GM12873 (cell line): ENCODE results near the gene CRLF1.

Experiments
- TF ChIP-seq, protein P1 (sequence below): IDR thresholded peaks from 2 replicates; pipeline ENCODE4 v1.5.1; 2012; ENCODE audit warnings: low read depth, mild to moderate bottlenecking, moderate library complexity, low read length, control low read depth; ENCODE audit not compliant: insufficient read depth; ENCODE audit errors: missing control alignments

The CRLF1 gene

DNA sequence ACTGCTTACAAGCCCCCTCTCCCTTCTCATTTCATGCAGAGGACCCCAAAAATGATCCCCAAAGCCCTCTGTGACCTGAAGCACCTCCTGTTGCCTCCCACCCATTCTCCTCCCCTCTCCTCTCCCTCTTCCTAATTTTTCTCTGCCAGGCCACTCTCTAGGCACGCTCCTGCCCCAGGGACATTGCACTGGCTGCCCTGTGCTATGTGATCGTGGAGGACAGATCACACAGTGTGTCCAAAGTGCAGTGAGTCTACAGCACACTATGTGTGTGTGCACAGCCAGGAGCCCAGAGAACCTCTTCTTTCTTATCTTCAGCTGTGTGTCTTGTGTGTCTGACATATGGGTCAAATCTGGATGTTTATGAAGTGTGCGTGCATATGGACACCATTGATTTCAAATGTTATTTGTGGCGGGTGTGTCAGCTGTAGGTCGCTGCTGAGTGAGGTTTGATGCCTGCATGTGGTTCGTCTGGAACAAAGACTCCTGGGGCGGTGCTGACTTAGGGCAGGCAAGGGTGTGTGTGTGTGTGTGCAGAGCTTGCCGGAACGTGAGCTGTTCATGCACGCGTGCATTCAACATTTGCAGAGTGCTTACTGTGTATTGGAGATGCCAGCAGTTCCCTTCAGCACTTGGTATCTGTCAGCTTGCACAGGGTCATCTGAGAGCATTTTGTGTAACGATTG is 28.2 kb upstream of the CRLF1 start:
- TF ChIP-seq, protein P1, sequence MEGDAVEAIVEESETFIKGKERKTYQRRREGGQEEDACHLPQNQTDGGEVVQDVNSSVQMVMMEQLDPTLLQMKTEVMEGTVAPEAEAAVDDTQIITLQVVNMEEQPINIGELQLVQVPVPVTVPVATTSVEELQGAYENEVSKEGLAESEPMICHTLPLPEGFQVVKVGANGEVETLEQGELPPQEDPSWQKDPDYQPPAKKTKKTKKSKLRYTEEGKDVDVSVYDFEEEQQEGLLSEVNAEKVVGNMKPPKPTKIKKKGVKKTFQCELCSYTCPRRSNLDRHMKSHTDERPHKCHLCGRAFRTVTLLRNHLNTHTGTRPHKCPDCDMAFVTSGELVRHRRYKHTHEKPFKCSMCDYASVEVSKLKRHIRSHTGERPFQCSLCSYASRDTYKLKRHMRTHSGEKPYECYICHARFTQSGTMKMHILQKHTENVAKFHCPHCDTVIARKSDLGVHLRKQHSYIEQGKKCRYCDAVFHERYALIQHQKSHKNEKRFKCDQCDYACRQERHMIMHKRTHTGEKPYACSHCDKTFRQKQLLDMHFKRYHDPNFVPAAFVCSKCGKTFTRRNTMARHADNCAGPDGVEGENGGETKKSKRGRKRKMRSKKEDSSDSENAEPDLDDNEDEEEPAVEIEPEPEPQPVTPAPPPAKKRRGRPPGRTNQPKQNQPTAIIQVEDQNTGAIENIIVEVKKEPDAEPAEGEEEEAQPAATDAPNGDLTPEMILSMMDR: no peak

DNA sequence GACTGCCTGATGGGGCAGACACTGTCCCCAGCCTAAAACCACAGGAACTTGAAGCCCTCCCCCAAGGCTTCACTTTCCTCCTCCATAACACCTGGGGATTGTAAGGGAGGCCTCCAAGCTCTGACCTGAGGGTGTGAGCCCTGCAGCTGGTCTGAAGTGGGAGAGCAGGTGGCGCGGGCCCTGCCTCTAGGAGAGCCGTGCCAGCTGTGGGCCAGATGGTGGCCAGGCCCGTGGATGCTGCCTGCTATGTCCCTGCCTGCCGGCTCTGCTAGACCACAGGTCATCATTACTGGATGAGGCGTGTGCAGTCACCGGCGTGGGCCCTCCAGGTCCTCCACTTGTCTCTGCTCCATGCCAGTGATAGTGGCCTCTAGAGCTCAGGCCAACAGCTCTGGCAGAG is 26.7 kb upstream of the CRLF1 start:
- TF ChIP-seq, protein P1: no peak

DNA sequence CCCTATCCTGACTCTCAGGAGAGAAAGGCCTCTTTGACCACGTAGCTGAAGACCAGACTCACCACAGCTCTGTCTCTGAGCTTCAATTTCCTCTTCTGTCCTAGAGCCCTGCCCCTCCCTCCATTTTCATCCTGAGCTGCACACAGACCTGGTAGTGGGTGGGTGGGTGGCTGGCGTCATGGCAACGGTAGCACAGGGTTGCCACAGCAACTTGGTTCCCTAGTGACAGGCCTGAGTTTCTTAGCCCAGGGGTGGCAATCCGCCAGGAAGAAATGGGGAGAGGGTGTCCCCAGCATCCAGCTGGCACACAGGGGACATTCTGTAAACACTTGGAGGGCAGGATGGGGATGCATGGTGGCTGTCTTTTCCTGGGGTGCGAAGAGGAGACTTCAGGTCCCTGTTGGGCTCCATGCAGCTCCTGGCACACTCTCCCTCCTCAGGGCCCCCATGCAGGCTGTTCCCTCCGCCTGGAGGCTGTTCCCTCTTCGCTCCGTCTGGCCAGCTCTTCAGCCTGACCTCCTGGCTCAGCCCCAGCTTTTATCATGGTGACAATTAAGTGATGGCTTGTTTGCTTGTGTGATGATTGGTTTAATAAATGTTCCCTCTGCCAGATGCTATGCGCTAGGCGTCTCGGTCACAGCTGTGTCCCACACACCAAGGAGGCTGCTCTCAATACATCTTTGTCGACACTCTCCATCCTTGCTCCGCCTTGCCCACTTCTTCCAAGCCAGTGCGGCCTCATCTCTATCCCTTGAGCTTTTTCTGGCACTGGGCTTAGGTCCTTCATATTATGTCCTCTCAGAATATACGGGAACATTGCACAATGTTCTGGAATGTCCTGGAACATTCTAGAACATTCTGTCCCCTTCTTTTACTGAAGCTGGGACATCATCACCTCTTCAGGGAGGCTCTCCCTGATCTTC is 22.8 kb upstream of the CRLF1 start:
- TF ChIP-seq, protein P1: no peak

DNA sequence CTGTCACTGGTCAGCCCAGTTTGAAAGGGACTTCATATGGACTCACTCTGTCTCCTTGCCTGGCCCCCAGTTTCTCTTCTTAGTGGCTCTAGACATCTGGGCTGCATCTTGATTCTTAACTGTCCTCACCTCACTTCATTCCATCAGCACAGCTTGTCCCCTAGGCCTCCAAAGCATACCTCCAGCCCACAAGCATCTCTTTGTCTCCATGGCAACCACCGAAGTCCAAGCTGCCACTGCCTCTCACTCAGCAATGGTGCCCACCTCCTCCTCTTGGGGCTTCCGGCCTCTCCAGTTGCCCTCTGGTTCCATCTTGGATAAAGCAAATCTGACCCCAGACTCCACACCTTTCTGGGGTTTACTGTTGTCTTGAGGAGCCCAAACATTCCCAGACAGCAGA is 20.3 kb upstream of the CRLF1 start:
- TF ChIP-seq, protein P1: no peak

DNA sequence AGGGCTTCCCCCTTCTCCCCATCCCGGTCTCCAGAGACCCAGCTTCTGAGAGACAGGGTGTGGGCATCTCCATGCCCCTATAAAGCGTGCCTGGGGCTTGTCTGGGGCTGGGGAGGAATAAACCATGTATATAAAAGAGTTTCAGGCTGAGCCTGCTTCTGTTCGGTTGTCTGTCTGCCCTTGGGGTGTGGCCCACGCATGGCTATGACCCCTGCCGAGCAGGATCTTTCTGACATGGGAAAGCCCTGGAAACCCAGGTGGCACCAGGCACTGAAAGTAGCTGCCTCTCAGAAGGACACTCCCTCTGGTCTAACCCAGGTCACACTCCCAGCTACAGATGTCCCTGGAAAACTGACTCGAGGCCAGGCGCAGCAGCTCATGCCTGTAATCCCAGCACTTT is 14.3 kb upstream of the CRLF1 start:
- TF ChIP-seq, protein P1: no peak

DNA sequence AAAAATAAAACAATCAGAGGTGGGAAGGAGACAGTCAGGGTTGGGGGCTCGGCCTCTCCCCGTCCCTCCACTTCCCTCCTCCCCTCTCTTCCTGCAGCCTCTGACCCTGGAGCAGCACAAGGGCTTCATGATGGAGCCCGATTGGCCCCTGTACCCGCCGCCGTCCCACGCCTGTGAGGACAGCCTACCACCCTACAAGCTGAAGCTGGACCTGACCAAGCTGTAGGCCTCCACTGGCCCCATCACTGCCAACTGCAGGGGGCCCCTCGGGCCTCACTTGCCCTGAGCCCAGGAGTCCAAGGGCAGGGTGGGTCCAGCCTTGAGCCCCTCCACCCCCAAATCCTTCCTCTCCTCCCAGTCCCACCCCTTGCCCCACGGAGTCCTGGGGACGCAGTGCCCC is 13.7 kb upstream of the CRLF1 start:
- TF ChIP-seq, protein P1: no peak

DNA sequence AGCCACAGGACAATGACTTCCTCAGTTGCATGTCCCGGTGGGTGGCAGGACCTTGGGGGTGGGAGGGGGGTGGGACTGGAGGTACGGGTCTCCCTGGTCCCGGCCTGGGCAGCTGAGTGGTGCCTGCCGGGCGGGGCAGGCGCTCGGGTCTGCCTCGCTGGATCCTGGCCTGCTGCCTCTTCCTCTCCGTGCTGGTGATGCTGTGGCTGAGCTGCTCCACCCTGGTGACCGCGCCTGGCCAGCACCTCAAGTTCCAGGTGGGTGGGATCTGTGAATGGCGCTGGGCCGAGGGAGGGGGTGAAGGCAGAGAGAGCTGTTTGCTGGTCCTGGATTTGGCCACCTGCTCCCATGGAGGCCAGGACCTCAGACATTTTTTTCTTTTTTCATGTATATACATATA is 11.6 kb upstream of the CRLF1 start:
- TF ChIP-seq, protein P1: no peak
